SKM-1 treated with dmso at 0.1 percent for 144 hours (cell line): ENCODE data around the gene ZCCHC24.

Experiments used
- DNase-seq: peaks from one replicate; lab custom pipeline; 2025; ENCODE audit not compliant: unreplicated experiment; lab: John Stamatoyannopoulos, UW

Gene ZCCHC24

DNA sequence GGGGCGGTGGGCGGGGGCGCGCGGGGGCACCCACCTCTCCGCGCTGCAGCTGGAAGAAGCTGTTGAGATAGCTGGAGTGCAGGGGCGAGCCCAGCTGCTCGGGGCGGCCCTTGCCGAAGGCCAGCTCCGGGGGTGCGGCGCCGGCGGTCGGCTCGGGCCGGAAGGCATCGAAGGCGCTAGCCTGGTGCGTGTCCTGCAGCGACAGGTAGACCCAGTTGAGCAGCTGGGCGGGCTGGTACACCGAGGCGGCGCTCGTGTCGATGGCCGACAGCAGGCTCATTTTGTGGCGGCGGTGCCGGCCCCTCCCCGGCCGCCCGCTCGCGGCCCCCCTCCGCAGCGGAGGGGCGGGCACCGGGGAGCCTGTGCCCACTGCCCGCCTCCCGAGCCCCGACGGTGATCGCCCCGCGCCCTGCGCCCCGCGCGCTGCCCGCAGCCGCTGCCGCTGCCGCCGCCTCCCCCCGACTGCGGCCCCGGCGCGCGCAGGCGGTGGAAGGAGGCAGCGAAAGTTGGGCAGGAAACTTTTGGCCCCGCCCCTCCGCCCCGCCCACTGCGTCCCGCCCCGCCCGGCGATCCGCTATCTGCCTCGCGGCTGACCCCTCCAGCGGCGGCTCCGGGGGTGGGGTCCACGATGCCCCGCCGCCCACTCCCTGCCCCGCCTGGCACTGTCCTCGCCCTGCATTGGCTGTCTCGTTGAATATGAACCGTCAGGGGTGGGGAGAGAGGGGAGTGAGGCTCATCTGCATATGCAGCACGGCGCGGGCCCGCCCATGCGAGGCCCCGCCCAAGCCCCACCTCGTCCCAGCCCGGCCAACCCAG, at the start of gene ZCCHC24:
Gene ZCCHC24 (minus strand): TSS at position 464 of the 816 bp plus-strand sequence. CDS start 184 bp downstream, at position 280.
- peak; percentile 95 for DNase-seq

DNA sequence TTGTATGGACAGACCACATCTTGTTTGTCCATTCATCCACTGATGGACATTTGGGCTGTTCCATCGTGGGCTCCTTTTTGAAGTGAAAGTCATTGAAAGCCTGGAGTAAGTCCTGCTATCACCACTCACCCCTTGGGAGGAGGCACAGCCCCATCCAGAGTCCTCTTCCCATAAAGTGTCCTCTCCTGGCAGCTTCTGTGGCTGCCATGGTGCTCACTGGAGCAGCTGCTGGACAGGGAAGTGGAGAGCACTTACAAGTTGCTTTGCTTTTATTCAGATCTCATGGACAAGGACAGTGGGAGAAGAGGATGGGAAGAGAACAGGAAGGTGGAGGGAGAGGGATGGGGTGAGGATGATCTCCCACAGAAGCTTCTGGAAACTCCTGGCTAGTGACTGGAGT, 48.4 kb upstream of the ZCCHC24 start:
- no peak for DNase-seq

DNA sequence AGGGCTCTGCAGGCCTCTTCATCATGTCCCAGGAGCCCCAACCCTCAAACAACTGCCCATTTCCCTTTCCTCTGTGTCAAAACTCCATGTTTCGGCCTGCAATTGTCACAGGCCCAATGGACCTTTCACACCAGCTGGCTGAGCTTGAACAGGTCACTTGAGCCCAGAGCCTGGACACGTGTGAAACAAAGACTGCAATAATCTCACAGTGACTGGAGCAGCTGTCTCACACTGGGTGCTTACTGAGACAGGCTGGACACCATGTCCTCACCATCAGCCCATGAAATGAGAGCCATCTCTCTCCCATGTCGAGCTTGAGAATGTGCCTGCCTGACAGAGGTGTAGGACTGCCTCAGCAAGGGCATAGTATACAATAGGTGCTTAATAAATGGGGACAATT, 47.4 kb upstream of the ZCCHC24 start:
- no peak for DNase-seq

DNA sequence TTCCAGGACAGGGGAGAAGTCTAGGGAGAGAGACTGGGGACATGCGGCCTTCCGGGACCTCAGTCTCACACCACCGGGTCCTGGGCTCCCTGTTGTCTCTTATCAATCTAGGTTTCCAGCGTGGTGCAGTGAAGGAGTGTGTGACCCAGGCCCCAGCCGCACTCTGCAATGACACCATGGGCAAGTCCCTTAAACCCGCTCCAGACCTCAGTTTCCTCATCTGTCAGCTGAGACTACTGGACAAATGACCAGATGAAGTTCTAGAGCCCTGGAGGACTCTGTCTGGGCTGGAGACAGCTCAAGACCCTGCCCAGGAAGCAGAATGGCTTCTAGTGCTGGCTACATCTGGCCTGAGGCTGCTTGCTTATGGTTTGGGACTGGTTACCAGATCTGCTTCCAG, 46.8 kb upstream of the ZCCHC24 start:
- DNase-seq = no peak

DNA sequence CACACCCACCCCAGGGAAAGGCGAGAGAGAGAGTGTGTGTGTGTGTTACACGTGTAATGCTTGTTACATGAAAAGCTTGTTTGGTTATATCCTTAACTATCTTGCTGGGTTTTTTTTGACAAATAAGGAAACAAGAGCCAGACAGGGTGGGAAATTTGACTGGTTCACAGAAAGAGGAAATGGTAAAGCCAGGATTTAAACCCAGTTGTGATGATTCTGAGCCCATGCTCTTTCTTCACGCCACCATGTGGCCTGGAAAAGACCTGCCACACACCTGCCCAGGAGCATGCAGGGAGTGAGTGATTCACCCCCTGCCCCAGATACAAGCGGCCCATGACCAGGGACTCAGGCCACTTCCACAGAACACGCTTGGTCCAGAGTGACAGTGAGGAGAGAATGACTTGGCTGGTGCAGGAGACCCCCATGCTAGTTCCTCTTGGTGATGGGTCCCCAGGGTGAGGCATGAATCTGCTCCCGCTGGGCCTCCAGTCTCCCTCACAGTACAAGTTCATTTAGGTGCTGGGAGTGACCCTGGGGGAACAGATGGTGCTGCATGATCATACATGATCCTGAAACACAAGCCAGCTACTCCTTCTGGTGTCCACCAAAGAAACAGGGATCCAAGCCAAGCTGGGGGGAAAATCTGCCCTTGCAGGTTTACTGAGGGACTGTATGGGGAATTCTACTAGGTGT, 45.9 kb upstream of the ZCCHC24 start:
- peak; percentile 70 for DNase-seq

DNA sequence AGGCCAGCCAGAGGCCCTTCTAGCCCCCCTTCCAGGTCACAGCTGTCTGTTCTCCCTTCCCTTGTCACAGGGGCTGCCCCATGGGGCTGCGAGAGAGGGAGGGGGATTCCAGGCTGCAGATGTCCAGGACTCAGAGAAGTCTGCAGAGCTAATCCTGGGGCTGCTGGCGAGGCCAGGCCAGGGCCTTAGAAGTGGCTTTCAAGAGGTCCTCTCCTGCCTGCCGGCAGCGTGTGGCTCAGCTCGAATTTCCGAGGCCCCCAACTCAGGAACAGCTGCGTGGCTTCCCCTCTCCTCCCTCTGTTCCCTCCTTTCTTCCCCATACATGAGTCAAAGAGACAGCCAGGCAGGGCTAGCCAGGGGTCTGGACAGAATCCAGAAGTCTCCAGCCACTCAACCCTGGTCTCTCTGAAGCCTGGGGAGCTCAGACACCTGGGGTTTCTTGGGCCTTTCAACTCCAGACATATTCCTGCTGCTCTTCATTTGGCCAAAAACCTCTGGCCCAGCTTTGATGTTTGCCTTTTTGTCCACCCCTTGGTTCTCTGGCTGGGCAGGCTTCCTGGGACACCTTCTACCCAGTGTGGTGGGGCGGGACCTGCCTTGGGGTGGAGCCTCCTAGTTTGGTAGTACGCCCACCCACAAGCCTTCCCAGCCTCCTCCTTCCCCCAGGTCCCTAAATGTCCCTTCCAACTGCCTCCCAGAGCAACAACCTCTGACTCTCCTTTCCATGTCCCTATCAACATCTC, 45.1 kb upstream of the ZCCHC24 start:
- DNase-seq = no peak

DNA sequence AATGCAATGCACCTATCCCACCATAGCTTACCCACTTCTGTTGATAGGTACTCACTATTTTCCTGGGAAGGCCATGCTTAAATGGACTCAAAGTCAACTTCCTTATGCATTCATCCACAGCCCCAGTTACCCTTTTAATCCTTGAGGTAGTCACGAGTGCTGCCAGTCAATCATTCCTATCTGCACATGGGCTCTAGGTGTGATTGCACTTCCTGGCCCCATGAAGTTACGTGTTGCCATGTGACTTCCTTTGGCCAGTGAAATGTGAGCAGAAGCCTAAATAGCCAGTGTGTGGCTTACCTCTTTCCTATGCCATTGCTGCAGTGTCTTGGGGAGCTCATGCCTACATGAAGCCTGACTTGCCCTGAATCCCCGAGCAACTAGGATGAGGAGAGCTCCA, 43.4 kb upstream of the ZCCHC24 start:
- no peak for DNase-seq

DNA sequence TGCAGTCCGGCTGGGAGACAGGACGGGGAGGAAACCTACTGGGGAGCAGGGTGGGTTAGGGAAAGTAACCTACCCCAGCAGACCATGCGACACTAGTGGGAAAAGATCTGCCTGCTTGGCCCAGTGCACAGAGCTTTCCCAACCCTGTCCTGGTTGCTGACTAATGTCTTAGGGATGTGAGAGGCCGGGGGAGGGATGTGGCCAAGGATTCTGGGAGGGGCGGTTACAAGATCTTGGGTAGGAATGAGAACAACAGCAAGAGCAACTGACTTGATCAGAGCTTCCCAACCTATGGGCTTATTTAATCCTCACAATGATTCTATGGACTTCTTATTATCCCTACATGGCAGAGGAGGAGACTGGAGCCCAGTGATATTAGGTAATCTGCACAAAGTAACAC, 42.9 kb upstream of the ZCCHC24 start:
- no peak for DNase-seq

DNA sequence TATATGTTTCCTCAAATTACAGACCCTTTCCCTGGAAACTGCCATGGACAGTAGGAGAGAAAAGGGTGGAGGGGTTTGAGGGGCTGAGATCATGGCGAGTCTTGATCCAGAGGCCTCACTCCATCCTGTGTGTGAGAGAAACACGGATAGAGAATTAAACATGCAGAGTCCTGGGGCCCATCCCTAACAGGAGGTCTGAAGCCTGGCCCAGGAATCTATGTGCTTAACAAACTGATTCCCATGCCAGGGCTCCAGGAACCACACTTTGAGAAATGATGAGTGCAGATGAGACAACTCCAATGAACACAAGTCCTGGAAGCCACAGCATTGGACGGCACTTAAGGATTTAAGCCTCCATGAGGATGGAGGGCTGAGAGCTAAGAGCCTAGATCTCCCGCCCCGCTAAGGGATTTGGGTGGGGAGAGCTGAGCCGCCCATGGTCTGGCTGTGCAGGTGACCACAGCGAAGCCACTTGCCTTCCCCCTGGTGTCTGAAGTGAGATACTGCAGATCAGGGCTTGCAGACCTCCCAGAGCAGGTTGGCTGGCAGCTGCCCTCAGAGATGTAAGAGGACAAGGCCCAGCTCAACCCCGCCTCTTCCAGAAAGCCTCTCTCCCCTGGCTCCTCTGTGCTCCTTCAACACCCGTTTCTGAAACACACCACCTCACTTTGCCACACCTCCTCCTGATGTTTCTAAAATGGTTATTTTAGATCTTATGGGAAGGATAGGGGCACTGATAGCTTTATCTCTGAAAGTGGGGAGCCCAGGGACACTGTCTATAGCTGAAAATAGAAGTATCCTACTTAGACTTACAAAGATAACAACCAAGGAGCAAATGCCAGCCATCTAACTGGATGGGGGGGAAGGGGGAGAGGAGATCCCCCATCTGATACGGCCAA, 42.1 kb upstream of the ZCCHC24 start:
- DNase-seq = peak; percentile 30

DNA sequence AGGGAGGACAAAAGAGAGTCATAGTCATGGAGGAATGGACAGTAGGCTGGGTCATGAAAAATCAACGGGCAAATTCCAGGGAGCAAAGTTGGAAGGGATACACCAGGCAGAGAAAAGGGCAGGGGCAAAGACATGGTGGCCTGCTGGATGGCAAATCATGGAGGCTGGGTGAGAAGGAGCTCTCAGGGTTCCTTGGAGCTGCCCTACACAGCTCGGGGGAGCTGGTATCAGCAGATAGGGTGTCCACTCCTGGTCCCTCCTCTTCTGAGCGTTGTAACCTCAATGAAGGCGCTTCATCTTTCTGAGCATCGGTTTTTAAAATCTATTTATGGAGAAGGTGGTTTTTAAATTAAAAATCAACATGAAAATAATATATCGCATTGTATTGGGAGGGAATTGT, 39.1 kb upstream of the ZCCHC24 start:
- no peak for DNase-seq

DNA sequence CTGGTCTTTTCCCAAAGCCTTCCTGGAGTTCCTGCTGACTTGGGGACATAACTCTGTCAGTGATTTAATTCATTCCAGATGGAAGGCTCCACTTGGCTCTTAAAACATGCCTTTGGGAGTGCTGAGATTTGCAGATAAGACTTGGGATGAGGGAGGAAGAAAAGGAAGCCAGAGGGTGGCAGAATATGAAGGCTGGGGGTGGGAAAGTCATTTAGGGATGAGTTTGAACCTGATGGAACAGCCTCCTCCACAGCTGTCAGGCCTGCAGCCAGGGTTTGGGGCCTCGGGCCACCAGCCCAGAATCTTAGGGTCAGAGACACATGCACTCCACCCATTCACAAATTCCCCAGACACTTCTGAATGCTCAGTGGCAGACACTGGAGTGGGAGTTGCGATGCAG, 38.5 kb upstream of the ZCCHC24 start:
- DNase-seq = no peak

DNA sequence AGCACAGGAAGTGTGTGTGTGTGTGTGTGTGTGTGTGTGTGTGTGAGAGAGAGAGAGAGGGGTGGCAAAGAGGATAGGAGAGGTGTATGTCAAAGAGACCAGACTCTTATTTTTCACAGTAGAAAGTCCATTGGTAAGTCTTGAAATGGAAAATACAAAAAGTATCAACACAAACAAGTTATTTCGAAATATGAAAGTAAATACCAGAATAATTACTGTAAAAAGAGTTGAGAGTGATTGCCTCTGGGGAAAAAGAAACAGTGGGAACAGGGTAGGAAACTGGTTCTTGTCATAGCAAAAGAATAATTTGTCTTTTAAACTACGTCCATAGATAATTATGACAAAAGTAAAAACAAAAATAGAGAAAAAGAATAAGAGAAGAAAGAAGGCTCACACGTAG, 37.9 kb upstream of the ZCCHC24 start:
- DNase-seq = no peak

DNA sequence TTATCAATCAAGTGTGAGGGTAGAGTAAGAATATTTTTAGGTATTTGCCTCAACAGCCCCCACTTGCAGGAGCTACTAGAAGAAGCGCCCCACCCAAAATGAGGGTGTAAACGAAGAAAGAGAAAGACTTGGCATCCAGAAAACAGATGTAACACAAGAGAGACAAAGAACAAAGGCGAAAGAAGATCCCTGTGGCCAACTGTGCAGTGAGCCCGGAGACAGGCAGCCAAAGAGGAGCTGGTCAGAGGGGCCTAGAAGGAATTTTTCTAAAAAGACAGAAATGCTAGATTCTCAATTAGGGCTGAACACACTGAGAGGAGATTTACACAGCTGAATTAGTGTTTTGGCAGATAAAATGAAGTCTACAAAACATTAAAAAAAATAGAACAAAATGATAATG, 37.3 kb upstream of the ZCCHC24 start:
- DNase-seq = no peak

DNA sequence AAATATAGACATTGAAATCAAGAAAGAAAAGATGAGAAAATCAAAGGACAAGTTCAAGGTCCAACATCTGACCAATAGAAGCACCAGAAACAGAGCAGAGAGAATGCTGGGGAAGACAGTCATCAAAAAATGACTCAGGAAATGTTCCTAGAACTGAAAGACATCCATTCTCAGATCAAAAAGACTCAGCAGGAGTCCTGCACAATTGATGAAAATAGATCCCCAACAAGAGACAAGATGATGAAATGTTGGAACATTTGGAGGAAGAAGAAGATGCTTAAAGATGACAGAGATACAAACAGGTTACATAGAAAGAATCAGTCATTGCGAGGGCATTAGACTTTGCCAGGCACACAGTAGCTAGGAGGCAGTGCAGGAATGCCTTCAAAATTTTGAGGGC, 36.9 kb upstream of the ZCCHC24 start:
- DNase-seq = no peak

DNA sequence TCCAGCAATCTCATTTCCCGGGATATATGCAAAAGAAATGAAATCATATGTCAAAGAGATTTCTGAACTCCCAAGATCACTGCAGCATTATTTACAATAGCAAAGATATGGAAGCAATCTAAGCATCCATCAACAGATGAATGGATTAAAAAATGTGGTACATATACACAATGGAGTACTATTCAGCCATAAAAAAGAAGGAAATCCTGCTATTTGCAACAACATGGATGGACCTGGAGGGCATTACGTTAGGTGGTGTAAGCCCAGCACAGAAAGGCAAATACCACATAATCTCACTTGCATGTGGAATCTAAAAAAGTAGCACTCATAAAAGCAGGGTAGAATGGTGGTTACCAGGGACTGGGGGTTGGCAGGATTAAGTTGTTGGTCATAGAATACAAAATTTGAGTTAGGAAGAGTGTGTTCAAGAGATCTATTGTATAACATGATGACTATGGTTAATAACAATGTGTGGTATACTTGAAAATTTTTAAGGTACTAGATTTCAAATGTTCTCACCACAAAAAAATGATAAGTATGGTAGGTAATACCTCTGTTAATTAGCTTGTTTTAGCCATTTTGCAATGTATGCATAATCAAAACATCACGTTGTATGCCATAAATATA, 34.0 kb upstream of the ZCCHC24 start:
- DNase-seq = no peak

DNA sequence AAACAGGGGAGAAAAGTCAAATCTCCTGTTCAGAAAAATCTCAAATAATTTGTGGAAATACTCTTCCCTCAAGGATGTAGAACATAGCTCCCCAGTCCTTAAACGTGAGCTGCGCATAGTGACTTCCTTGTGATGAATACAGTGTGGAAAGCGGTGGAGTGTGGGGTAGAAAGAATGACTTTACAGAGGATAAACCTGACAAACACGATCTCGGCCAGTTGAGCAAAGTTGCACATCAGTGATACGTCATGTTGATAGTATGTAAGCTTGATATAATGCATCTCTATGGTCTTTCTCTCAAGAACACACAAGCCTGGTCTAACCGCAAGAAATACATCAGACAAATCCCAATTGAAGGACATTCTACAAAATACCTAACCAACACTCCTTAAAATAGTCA, 32.0 kb upstream of the ZCCHC24 start:
- no peak for DNase-seq

DNA sequence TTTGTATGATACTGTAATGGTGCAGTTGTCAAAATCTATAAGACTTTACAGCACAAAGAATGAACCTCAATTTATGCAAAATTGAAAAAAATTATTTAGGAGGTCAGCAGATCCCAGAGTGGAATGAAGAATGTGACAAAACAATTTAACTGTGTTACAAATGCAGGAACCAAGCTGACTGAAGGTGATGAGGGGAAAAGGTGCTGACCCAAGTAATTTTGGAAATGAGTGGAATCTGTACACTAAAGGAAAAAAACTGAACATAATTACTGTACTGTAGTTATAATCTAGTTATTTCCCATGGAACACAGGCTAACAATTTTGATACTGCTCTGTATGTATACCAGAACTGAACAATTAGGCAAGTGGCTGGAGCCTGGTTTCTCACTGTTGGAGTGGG, 31.2 kb upstream of the ZCCHC24 start:
- DNase-seq = no peak

DNA sequence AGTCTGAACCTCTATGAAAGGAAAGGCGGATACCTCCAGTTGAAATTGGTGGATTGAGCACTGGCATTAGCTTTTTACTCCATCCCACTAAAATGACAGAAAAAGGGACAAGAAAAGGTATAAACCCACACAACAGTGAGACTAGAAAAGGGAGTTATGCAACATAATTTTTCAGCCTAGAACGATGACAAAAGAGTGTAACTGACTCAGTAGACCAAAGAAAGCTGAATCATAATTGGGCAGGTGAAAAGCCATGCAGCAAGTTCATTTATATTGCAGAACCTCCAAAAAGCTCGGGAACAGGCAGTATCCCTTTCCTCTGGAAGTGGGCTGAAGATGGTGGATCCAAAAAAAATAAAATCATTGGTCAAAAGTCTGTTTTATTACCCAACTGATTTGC, 30.5 kb upstream of the ZCCHC24 start:
- no peak for DNase-seq

DNA sequence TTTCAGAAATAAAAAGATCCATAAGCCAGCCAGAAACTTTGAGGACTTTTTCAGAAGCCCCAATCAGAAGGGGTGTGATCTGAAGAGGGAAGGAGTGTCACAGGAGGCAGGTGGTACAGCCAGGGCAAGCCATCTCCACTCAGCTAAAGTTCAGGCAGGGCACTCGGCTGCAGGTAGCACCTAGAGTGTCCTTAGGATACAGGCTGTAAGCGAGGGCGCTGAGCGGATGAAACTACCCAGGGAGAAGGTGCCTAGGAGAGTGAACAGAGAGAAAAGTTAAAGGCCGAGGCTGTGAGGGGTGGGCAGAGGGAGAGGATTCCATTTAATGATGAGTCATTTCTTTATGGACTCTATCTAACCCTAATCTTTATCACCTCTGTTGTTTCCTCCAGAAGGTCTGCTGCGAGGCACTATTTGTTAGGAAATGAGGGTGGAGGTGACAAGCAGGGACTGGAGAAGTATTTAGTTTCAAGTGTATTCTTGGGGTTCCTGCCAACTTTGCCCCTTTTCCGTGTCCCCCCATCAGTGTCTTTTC, 29.8 kb upstream of the ZCCHC24 start:
- no peak for DNase-seq

DNA sequence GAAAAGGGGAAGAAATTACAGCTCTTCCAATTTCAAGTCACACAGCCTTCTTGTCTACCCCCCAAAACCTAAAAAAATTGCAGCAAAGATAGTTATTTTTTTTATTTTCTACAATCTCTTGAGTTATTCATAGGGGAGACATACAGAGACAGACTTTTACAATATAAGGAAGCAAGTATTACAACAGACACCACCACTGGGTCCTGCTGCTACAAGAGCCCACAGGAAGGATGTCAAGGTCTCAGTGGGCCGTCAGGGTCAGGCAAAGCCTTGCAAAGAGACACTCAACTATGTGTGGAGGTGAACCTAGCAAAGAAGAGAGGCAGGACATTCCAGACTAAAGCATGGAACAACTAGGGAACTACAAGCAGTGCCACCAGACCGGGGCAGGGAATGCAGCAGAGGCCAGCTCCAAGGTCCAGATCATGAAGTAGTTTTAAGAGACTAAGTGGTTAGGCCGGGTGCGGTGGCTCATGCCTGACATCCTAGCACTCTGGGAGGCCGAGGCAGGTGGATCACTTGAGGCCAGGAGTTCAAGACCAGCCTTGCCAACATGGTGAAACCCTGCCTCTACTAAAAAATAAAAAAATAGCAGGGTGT, 28.2 kb upstream of the ZCCHC24 start:
- peak; percentile 83 for DNase-seq
